DND-41 (cell line): ENCODE measurements around the gene SHROOM2.
A peak's percentile ranks its signal among the peaks of the same experiment; 100 is the strongest.

Experiments
- ATAC-seq: fragments of 200-7000 bp; cut with Tn5 transposase; 3 replicates; pipeline ENCODE4 v1.9.1; 2021; ENCODE audit warnings: low read depth; ENCODE audit not compliant: insufficient read depth
- DNase-seq: peaks from one replicate; pipeline ENCODE4 v3.0.0-alpha.2; 2020
- H2AFZ ChIP-seq: 2 replicates; pipeline ENCODE4 v1.6.0; 2012; ENCODE audit warnings: low read depth, low read length
- H3K27ac ChIP-seq: 2 replicates; pipeline ENCODE4 v1.5.1; 2012; ENCODE audit warnings: low read length, inconsistent platforms
- H3K27me3 ChIP-seq: fragments of 200-600 bp; sonication (generic); 2 replicates; pipeline ENCODE4 v1.6.0; 2012; ENCODE audit warnings: low read length, mild to moderate bottlenecking, inconsistent platforms; ENCODE audit not compliant: insufficient read depth, poor library complexity
- H3K36me3 ChIP-seq: 2 replicates; pipeline ENCODE4 v1.5.1; 2012; ENCODE audit warnings: low read length, inconsistent platforms; ENCODE audit not compliant: insufficient read depth
- H3K4me1 ChIP-seq: 2 replicates; pipeline ENCODE4 v1.5.1; 2012; ENCODE audit warnings: mild to moderate bottlenecking, low read length; ENCODE audit not compliant: insufficient read depth
- H3K4me2 ChIP-seq: 2 replicates; pipeline ENCODE4 v1.6.0; 2012; ENCODE audit warnings: mild to moderate bottlenecking, moderate library complexity, low read length, inconsistent platforms; ENCODE audit not compliant: insufficient read depth
- H3K4me3 ChIP-seq, 2 experiments: fragments of 200-600 bp in 1 of 2; shearing (Covaris generic) in 1 of 2; 2 replicates each; pipeline ENCODE4 v1.5.1; 2012 to 2016; ENCODE audit warnings: inconsistent platforms in 2 of 2, low read length in 2 of 2, mild to moderate bottlenecking in 2 of 2, low read depth in 1 of 2, moderate library complexity in 1 of 2
- H3K79me2 ChIP-seq: 2 replicates; pipeline ENCODE4 v1.6.0; 2012; ENCODE audit warnings: low read length, inconsistent platforms; ENCODE audit not compliant: insufficient read depth
- H3K9ac ChIP-seq: 2 replicates; pipeline ENCODE4 v1.6.0; 2012; ENCODE audit warnings: low read depth, mild to moderate bottlenecking, inconsistent platforms, low read length, moderate library complexity
- H3K9me3 ChIP-seq: 2 replicates; pipeline ENCODE4 v1.5.1; 2012; ENCODE audit warnings: low read length, moderate library complexity, mild to moderate bottlenecking, inconsistent platforms; ENCODE audit not compliant: insufficient read depth, severe bottlenecking
- H4K20me1 ChIP-seq: 2 replicates; pipeline ENCODE4 v1.6.0; 2012; ENCODE audit warnings: low read length; ENCODE audit not compliant: insufficient read depth
- CTCF ChIP-seq: IDR thresholded peaks from 2 replicates; pipeline ENCODE4 v1.5.1; 2012; ENCODE audit warnings: borderline replicate concordance, low read length, moderate library complexity, mild to moderate bottlenecking; ENCODE audit not compliant: poor library complexity, severe bottlenecking; ENCODE audit errors: extremely low read depth
- EZH2 ChIP-seq: IDR thresholded peaks from 3 replicates; pipeline ENCODE4 v1.6.1; 2012; ENCODE audit warnings: borderline replicate concordance, low read depth, mild to moderate bottlenecking, moderate library complexity, low read length, inconsistent platforms; ENCODE audit not compliant: severe bottlenecking

The SHROOM2 gene

GRCh38 chrX:9882669-9883446 lies 96.6 kb downstream of the SHROOM2 start:
- H3K9ac ChIP-seq, result no peak overlapping the region
- no peaks in the 10 kb centered on the region for H3K4me1 ChIP-seq
- no peaks in the 10 kb centered on the region for H3K79me2 ChIP-seq
- no peaks in the 10 kb centered on the region for H3K9me3 ChIP-seq
- no peaks in the 10 kb centered on the region for H3K27me3 ChIP-seq
- no peak overlapping the region for H3K4me3 ChIP-seq
- no peak for TF ChIP-seq EZH2
- no peak for TF ChIP-seq CTCF
- no peaks in the 10 kb centered on the region for H3K36me3 ChIP-seq
- H3K27ac ChIP-seq, result no peak overlapping the region
- ATAC-seq, result no peak
- DNase-seq, result no peak
- H4K20me1 ChIP-seq, result no peaks in the 10 kb centered on the region
- no peak overlapping the region for H2AFZ ChIP-seq
- H3K4me2 ChIP-seq, result no peak overlapping the region

GRCh38 chrX:9884031-9884779 lies 98.0 kb downstream of the SHROOM2 start:
- no peak overlapping the region for H3K9ac ChIP-seq
- H3K4me3 ChIP-seq, result no peak overlapping the region
- no peaks in the 10 kb centered on the region for H4K20me1 ChIP-seq
- no peak overlapping the region for H3K4me2 ChIP-seq
- no peaks in the 10 kb centered on the region for H3K9me3 ChIP-seq
- DNase-seq (no peak), ATAC-seq (no peak)
- H3K4me1 ChIP-seq, result no peaks in the 10 kb centered on the region
- H3K79me2 ChIP-seq, result no peaks in the 10 kb centered on the region
- TF ChIP-seq CTCF, result no peak
- TF ChIP-seq EZH2, result no peak
- H3K27me3 ChIP-seq, result no peaks in the 10 kb centered on the region
- no peaks in the 10 kb centered on the region for H3K36me3 ChIP-seq
- no peak overlapping the region for H3K27ac ChIP-seq
- no peak overlapping the region for H2AFZ ChIP-seq

- ATAC-seq, result peak; percentile 99
- H3K27ac ChIP-seq, result no peak overlapping the region
- H3K9me3 ChIP-seq, result no peaks in the 10 kb centered on the region
- DNase-seq, result peak; percentile 66
- no peaks in the 10 kb centered on the region for H3K4me1 ChIP-seq
- H4K20me1 ChIP-seq, result no peaks in the 10 kb centered on the region
- no peak overlapping the region for H3K4me2 ChIP-seq
- no peak overlapping the region for H3K9ac ChIP-seq
- no peak overlapping the region for H2AFZ ChIP-seq
- H3K4me3 ChIP-seq, result no peak overlapping the region
- no peaks in the 10 kb centered on the region for H3K36me3 ChIP-seq
- no peaks in the 10 kb centered on the region for H3K27me3 ChIP-seq
- peak; percentile 75 for TF ChIP-seq CTCF
- no peak for TF ChIP-seq EZH2
- H3K79me2 ChIP-seq, result no peaks in the 10 kb centered on the region
Observed at GRCh38 chrX:9885150-9885549, 98.9 kb downstream of the SHROOM2 start.
